Stimulated activated naive B cell treated with anti-CD40 and anti-IgM and Interleukin-4, amounts not matched to agents 10 μg/mL and 1 μg/mL and 100 μg/mL, for 72 hours (primary cell): ENCODE data around the gene ADRA1B.
A peak's percentile ranks its signal among the peaks of the same experiment; 100 is the strongest.

Experiments used
- ATAC-seq, 2 donors: fragments of 150-1000 bp; cut with Tn5 transposase; replicated peaks; 2 replicates each; pipeline ENCODE4 v1.10.0; 2021; ENCODE audit warnings: moderate library complexity in 1 of 2
- DNase-seq: peaks from one replicate; pipeline ENCODE4 v3.0.0; 2021
- H3K27ac Mint-ChIP-seq: one replicate; pipeline ENCODE4 v1.8.0; 2022; ENCODE audit warnings: mild to moderate bottlenecking, mixed read lengths
- H3K27me3 Mint-ChIP-seq, 2 donors: one replicate each; pipeline ENCODE4 v1.8.0; 2022; ENCODE audit warnings: mixed read lengths in 2 of 2
- H3K36me3 Mint-ChIP-seq, 2 donors: one replicate each; pipeline ENCODE4 v1.8.0; 2022; ENCODE audit warnings: mixed read lengths in 2 of 2, mild to moderate bottlenecking in 1 of 2
- H3K4me1 Mint-ChIP-seq, 2 donors: one replicate each; pipeline ENCODE4 v1.8.0; 2022; ENCODE audit warnings: mixed read lengths in 2 of 2, mild to moderate bottlenecking in 1 of 2
- H3K4me3 Mint-ChIP-seq, 2 donors: one replicate each; pipeline ENCODE4 v1.8.0; 2022; ENCODE audit warnings: mild to moderate bottlenecking in 2 of 2, mixed read lengths in 2 of 2, moderate library complexity in 1 of 2
- H3K9me3 Mint-ChIP-seq, 2 donors: one replicate each; pipeline ENCODE4 v1.8.0; 2022; ENCODE audit warnings: mixed read lengths in 2 of 2, mild to moderate bottlenecking in 1 of 2

ADRA1B gene

DNA sequence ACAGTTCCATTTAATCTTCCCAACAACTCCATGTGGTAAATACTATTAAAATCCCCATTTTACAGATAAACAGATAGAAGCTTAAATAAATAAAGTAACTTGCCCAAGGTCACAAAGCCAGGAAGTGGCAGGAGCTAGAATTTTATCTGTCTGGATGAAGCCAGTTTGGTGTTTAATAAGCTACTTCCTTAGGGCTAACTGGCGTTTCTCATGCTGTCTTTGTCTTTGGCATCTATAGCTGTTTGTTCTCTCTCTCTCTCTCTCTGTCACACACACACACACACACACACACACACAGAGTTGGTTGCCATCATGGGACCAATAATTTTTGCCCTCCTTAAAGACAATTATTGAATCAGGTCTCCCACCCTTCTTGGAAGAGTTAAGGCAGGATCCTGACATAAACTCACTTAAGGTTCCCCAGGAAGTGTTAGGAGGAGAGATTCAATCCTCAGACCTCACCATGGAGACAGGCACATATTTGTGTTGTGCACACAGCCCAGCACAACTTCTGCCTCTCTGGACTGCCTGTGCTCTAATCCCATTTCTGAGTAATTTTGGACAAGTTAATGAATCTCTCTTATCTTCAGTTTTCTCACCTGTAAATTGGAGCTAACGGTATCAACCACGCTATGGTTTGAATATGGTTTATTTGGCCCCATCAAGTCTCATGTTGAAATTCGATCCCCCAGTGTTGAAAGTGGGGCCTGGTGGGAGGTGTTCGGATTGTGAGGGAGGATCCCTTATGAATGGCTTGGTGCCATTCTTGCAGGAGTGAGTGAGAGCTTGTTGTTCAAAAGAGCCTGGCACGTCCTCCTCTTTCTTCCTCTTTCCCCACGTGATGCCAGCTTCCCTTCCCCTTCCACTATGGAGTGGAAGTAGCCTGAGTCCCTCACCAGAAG, 8.3 kb upstream of the ADRA1B start:
- Mint-ChIP-seq H3K27ac (no peak overlapping the region), H3K36me3 (no peaks in the 10 kb centered on the region), H3K4me1 (peaks cover 4 to 12% of the 10 kb centered on the region in 2 donors), H3K27me3 (peaks cover 22 to 25% of the 10 kb centered on the region in 2 donors), H3K4me3 (no peak overlapping the region), H3K9me3 (no peaks in the 10 kb centered on the region)
- DNase-seq (no peak), ATAC-seq (no peak)

GRCh38 chr5:159908591-159908940, 7.7 kb upstream of the ADRA1B start:
- ATAC-seq, result no peak
- H3K4me1 Mint-ChIP-seq, result peaks cover 4 to 12% of the 10 kb centered on the region in 2 donors
- H3K36me3 Mint-ChIP-seq, result no peaks in the 10 kb centered on the region
- peaks cover 22 to 23% of the 10 kb centered on the region in 2 donors for H3K27me3 Mint-ChIP-seq
- no peaks in the 10 kb centered on the region for H3K9me3 Mint-ChIP-seq
- H3K27ac Mint-ChIP-seq, result no peak overlapping the region
- no peak overlapping the region for H3K4me3 Mint-ChIP-seq
- DNase-seq, result no peak

DNA sequence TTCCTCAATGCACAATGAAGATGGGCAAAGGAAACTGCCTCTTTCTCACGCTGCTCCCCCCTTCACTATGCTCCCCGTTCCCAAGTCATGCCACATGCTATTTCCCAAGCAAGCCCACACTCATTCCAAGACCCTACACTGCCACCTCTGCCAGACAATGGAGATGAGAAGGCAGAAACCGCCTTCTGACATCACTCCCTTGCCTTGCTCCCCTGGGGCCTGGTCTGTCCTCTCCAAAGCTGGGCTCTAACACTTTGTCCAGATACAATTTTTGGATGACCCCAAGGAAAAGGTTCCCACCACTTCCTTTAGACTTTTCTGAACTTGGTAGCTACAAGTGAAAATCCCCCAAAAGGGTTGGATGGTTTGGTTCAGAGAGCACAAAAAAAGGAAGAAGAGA, 7.2 kb upstream of the ADRA1B start:
- ATAC-seq, result no peak
- H3K27ac Mint-ChIP-seq, result no peak overlapping the region
- H3K4me3 Mint-ChIP-seq, result no peak overlapping the region
- peaks cover 4 to 12% of the 10 kb centered on the region in 2 donors for H3K4me1 Mint-ChIP-seq
- no peaks in the 10 kb centered on the region for H3K36me3 Mint-ChIP-seq
- peaks cover 24 to 27% of the 10 kb centered on the region in 2 donors for H3K27me3 Mint-ChIP-seq
- no peaks in the 10 kb centered on the region for H3K9me3 Mint-ChIP-seq
- DNase-seq, result no peak

DNA sequence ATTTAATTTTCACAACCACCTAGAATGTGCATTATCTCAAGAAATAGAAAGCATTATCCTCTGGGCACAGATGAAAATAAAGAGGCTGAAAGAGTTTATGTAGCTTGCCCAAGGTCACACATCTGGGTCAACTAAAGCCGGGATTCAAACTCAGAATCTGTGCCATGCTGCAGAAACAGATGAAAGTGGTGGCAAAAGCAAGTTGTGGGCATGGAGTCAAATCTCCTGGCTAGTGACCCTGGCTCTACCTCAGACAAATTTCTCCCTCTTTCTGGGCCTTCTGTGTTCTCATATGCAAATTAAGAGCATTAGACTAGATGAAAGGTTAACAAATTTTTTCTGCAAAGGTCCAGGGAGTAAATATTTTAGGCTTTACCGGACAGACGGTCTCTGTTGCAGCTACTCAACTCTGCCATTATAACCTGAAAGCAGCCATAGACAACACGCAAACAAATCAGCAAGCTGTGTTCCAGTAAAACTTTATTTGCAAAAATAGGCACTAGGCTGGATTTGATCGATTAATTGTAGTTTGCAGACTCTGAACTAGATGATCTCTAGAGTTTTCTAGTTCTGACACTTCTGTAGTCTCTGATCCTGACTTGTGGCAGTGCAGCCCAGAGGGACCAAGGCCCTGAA, 6.0 kb upstream of the ADRA1B start:
- no peak for DNase-seq
- peaks cover 33 to 35% of the 10 kb centered on the region in 2 donors for H3K27me3 Mint-ChIP-seq
- no peaks in the 10 kb centered on the region for H3K9me3 Mint-ChIP-seq
- no peak overlapping the region for H3K4me3 Mint-ChIP-seq
- no peak for ATAC-seq
- peaks cover 4 to 15% of the 10 kb centered on the region in 2 donors for H3K4me1 Mint-ChIP-seq
- no peaks in the 10 kb centered on the region for H3K36me3 Mint-ChIP-seq
- no peak overlapping the region for H3K27ac Mint-ChIP-seq

DNA sequence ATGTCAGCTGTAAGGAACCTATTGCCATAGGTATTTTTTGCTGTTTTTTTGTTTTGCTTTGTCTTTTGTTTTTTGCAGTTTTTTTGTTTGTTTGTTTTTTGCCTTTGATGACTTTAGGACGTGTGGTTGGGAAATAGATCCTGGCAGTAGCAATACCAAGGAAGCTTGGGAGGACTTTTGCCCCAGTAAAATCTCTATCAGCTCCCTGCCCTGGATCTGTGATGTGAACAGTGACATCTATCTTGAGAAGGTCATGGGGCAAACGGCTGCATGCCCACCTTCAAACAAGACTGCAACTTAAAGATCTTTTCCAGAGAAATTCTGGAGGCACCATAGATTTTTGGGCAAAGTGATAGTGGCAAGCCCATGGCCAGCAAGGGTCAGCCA, 5.4 kb upstream of the ADRA1B start:
- DNase-seq (no peak), ATAC-seq (no peak)
- Mint-ChIP-seq H3K9me3 (no peaks in the 10 kb centered on the region), H3K27ac (no peak overlapping the region), H3K27me3 (peaks cover 38 to 40% of the 10 kb centered on the region in 2 donors), H3K4me1 (peaks cover 6 to 15% of the 10 kb centered on the region in 2 donors), H3K36me3 (no peaks in the 10 kb centered on the region), H3K4me3 (no peak overlapping the region)

GRCh38 chr5:159911349-159911748, 4.9 kb upstream of the ADRA1B start:
- no peak for DNase-seq
- Mint-ChIP-seq H3K27ac (no peak overlapping the region), H3K36me3 (no peaks in the 10 kb centered on the region), H3K9me3 (no peaks in the 10 kb centered on the region), H3K4me1 (peaks cover 6 to 17% of the 10 kb centered on the region in 2 donors), H3K4me3 (no peak overlapping the region), H3K27me3 (peaks cover 40 to 41% of the 10 kb centered on the region in 2 donors)
- ATAC-seq, result no peak

DNA sequence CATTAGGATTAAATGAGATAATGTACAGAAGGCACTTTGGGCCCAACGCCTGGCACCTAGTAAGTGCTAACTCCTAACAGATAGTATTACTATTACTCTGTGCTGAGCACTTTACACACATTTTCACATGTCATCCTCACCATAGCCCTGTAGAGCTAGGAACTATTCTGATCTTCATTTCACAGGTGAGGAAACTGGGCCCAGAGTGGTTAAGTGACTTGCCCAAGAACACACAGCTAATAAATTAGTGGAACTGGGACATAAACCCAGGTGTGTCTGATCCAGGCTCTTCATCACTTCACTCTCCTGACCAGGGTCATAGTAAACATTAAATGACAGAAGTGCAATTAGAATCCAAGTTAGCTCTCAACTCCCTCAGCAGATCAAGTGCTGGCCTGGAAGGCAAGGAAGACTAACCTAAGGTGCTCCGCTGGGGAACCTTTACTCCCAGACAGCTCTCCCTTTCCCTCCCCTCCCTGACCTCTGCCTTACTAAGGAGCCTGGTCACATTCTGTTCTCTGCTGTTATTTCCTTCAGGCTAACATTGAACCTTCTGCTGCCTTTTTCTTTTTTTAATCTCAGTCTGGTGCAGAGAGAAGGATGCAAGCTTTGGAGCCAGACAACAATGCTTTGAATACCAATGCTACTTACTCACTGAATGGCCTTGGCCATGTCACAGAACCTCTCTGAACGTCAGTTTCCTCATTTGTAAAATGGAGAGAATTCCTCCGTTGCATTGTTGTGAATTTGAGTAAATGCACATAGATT, 4.1 kb upstream of the ADRA1B start:
- DNase-seq, result no peak
- H3K27me3 Mint-ChIP-seq, result peaks cover 42 to 49% of the 10 kb centered on the region in 2 donors

GRCh38 chr5:159913048-159913447, 3.2 kb upstream of the ADRA1B start:
- no peak for DNase-seq
- peaks cover 50 to 53% of the 10 kb centered on the region in 2 donors for H3K27me3 Mint-ChIP-seq
- no peak overlapping the region for H3K4me3 Mint-ChIP-seq

More for the DNA sequence above, 4.1 kb upstream of the ADRA1B start:
- ATAC-seq, result no peak
- Mint-ChIP-seq H3K4me3 (no peak overlapping the region), H3K4me1 (peaks cover 10 to 24% of the 10 kb centered on the region in 2 donors), H3K36me3 (no peaks in the 10 kb centered on the region), H3K9me3 (no peaks in the 10 kb centered on the region), H3K27ac (no peak overlapping the region)

DNA sequence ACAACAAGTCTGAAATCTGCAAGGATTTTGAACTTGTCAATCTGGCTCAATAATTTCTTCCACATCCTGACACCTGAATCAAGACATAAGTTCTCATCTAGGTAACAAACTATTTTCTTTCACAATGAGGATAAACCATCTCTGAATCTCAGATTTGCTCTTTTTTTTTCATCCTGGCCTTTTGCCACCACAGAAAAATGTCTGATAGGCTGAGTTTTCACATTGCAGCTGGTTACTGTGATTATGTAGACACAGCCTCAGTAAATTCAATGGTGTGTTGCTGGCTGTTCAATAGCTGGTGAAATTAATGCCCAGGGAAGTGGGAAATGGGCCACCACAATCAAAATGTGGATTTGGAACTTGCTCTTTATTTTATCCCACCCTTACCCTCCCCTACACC, 2.8 kb upstream of the ADRA1B start:
- no peak for ATAC-seq
- Mint-ChIP-seq H3K9me3 (no peaks in the 10 kb centered on the region), H3K4me1 (peaks cover 11 to 27% of the 10 kb centered on the region in 2 donors), H3K4me3 (no peak overlapping the region), H3K27ac (no peak overlapping the region), H3K36me3 (no peaks in the 10 kb centered on the region), H3K27me3 (peaks cover 54% of the 10 kb centered on the region in 2 donors)
- no peak for DNase-seq

More at GRCh38 chr5:159913048-159913447, 3.2 kb upstream of the ADRA1B start:
- ATAC-seq, result no peak
- Mint-ChIP-seq H3K4me1 (peaks cover 11 to 27% of the 10 kb centered on the region in 2 donors), H3K9me3 (no peaks in the 10 kb centered on the region), H3K27ac (no peak overlapping the region), H3K36me3 (no peaks in the 10 kb centered on the region)

DNA sequence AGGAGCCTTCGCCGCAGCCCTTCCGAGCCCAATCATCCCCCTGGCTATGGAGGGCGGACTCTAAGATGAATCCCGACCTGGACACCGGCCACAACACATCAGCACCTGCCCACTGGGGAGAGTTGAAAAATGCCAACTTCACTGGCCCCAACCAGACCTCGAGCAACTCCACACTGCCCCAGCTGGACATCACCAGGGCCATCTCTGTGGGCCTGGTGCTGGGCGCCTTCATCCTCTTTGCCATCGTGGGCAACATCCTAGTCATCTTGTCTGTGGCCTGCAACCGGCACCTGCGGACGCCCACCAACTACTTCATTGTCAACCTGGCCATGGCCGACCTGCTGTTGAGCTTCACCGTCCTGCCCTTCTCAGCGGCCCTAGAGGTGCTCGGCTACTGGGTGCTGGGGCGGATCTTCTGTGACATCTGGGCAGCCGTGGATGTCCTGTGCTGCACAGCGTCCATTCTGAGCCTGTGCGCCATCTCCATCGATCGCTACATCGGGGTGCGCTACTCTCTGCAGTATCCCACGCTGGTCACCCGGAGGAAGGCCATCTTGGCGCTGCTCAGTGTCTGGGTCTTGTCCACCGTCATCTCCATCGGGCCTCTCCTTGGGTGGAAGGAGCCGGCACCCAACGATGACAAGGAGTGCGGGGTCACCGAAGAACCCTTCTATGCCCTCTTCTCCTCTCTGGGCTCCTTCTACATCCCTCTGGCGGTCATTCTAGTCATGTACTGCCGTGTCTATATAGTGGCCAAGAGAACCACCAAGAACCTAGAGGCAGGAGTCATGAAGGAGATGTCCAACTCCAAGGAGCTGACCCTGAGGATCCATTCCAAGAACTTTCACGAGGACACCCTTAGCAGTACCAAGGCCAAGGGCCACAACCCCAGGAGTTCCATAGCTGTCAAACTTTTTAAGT, 819 bp downstream of the ADRA1B start:
- DNase-seq, result no peak
- ATAC-seq, result no peak
- Mint-ChIP-seq H3K36me3 (no peaks in the 10 kb centered on the region), H3K4me1 (peaks cover 10 to 20% of the 10 kb centered on the region in 2 donors), H3K27ac (no peak overlapping the region), H3K4me3 (peak overlapping the region; percentile 63 to 75), H3K27me3 (peaks cover 60 to 66% of the 10 kb centered on the region in 2 donors), H3K9me3 (no peaks in the 10 kb centered on the region)

GRCh38 chr5:159917994-159918393, 1.7 kb downstream of the ADRA1B start:
- ATAC-seq (no peak), DNase-seq (no peak)
- peaks cover 56 to 60% of the 10 kb centered on the region in 2 donors for H3K27me3 Mint-ChIP-seq
- H3K4me1 Mint-ChIP-seq, result peaks cover 10 to 20% of the 10 kb centered on the region in 2 donors
- no peaks in the 10 kb centered on the region for H3K9me3 Mint-ChIP-seq
- no peak overlapping the region for H3K4me3 Mint-ChIP-seq
- H3K36me3 Mint-ChIP-seq, result no peaks in the 10 kb centered on the region
- no peak overlapping the region for H3K27ac Mint-ChIP-seq

DNA sequence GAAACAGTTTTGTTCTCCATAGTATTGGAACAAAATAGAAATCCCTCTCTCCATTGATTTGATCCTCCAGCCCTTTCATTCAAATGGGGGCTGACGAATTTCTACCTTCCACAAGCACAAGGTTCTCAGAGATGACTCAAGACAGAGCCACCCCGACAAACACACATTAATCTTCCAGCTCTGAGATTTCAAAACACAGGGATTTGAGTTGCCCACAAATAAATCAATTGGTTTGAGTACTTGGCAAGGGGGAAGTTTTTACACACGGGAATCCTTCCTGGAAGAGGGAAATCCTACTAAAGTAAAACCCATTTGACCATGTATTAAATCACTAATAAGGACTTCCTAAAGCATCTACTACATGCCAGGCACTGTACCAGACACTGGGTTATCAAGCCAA, 5.4 kb downstream of the ADRA1B start:
- Mint-ChIP-seq H3K9me3 (no peaks in the 10 kb centered on the region), H3K4me3 (no peak overlapping the region), H3K27ac (no peak overlapping the region), H3K4me1 (peaks cover 4 to 8% of the 10 kb centered on the region in 2 donors), H3K36me3 (no peaks in the 10 kb centered on the region), H3K27me3 (peaks cover 33 to 35% of the 10 kb centered on the region in 2 donors)
- ATAC-seq, result no peak
- no peak for DNase-seq

DNA sequence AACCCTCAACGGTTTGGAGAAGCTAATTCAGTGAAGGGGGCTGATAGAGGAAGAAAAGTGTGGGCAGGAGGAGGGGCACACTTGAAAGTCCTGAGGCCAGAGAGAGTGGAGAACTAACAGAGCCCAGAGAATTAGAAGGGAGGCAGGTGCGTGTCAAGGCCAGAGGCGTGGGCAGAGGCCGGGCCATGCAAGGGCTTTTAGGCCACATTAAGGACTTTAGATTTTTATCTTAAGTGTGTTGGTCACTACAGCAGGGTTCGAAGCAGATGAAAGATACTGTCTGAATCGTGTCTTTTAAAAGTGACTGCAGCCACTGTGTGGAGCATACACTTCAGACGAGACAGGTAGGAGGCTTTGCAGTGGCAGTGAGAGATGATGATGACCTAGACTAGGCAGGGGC, 6.7 kb downstream of the ADRA1B start:
- Mint-ChIP-seq H3K4me1 (no peaks in the 10 kb centered on the region), H3K36me3 (no peaks in the 10 kb centered on the region), H3K4me3 (no peak overlapping the region), H3K9me3 (no peaks in the 10 kb centered on the region), H3K27me3 (peaks cover 22 to 26% of the 10 kb centered on the region in 2 donors), H3K27ac (no peak overlapping the region)
- ATAC-seq (no peak), DNase-seq (no peak)
